ENCODE measurements around the gene OPCML. TPM values are rescaled to one million over a fixed set of nuclear protein-coding genes. Genes with fewer than 3 reads are reported as not detected.

The OPCML gene
- total RNA-seq, 1 donor from 2014 or later = not detected

DNA sequence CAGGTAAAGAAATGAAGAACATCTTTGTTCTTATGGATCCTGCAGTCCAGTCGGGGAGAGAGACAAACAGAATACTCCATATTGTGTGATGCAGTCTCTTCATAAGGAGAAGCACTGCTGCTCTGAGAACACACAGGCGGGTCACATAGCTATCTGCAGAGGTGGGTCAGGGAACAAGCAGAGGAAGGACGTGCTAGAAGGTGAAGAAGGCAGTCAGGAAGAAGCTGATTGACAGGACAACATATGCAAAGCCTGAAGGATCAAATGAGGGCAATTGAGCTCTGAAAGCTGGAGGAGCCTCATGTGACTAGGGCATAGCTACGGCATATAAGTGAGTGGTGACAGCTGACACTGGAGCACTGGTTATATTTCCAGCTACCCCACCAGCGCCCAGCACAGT, 122.5 kb downstream of the OPCML start:
- no peaks in the 10 kb centered on the region for H3K9me3 ChIP-seq
- no peak overlapping the region for H3K4me3 ChIP-seq
- no peaks in the 10 kb centered on the region for H3K36me3 ChIP-seq
- TF ChIP-seq POLR2AphosphoS5 (IDR thresholded peaks at IDR 0.05; ENCODE audit: insufficient read depth in 1 of 2, low read depth in 1 of 2) (no peak), POLR2A (IDR thresholded peaks at IDR 0.05) (no peak)
- TF ChIP-seq, protein P1, sequence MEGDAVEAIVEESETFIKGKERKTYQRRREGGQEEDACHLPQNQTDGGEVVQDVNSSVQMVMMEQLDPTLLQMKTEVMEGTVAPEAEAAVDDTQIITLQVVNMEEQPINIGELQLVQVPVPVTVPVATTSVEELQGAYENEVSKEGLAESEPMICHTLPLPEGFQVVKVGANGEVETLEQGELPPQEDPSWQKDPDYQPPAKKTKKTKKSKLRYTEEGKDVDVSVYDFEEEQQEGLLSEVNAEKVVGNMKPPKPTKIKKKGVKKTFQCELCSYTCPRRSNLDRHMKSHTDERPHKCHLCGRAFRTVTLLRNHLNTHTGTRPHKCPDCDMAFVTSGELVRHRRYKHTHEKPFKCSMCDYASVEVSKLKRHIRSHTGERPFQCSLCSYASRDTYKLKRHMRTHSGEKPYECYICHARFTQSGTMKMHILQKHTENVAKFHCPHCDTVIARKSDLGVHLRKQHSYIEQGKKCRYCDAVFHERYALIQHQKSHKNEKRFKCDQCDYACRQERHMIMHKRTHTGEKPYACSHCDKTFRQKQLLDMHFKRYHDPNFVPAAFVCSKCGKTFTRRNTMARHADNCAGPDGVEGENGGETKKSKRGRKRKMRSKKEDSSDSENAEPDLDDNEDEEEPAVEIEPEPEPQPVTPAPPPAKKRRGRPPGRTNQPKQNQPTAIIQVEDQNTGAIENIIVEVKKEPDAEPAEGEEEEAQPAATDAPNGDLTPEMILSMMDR (IDR thresholded peaks at IDR 0.05) = no peak
- H3K27me3 ChIP-seq = no peaks in the 10 kb centered on the region
- no peak for DNase-seq (ENCODE audit: extremely low spot score in 2 of 2)
- H3K4me1 ChIP-seq = no peaks in the 10 kb centered on the region
- no peak overlapping the region for H3K27ac ChIP-seq
- intact Hi-C loops (cut with DNase I) = no loop called here

- Histone ChIP-seq H3K36me3 (no peaks in the 10 kb centered on the region), H3K9me3 (no peaks in the 10 kb centered on the region), H3K4me3 (no peak overlapping the region), H3K27me3 (no peaks in the 10 kb centered on the region), H3K4me1 (no peaks in the 10 kb centered on the region), H3K27ac (no peak overlapping the region)
- no peak for TF ChIP-seq POLR2A (IDR thresholded peaks at IDR 0.05)
- intact Hi-C loops (cut with DNase I) = no loop called here
- no peak for DNase-seq (ENCODE audit: extremely low spot score in 2 of 2)
Measured at GRCh38 chr11:133408936-133409335, 123.4 kb downstream of the OPCML start.

DNA sequence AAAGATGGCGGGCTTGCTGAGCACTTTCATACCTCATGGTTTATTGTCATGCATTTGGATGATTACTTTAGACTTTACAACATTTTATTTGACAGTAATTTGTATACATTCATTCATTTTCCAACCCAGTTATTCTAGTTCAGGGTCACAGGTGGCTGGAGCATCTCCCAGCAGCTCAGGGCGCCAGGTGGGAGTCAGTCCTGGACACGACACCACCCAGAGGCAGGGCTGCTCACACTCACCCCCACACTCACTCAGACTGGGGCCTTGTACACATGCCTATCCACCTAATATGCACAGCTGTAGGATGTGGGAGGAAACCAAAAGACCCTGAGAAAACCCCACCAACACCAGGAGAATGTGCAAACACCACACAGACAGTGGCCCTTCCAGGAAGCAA, 123.9 kb downstream of the OPCML start:
- Histone ChIP-seq H3K4me3 (no peak overlapping the region), H3K27me3 (no peaks in the 10 kb centered on the region), H3K4me1 (no peaks in the 10 kb centered on the region), H3K36me3 (no peaks in the 10 kb centered on the region), H3K27ac (no peak overlapping the region), H3K9me3 (no peaks in the 10 kb centered on the region)
- intact Hi-C loops (cut with DNase I) = no loop called here
- DNase-seq (ENCODE audit: extremely low spot score in 2 of 2) = no peak
- TF ChIP-seq POLR2AphosphoS5 (IDR thresholded peaks at IDR 0.05; ENCODE audit: insufficient read depth in 1 of 2, low read depth in 1 of 2) = no peak
- TF ChIP-seq POLR2A (IDR thresholded peaks at IDR 0.05) = no peak
- TF ChIP-seq, protein P1 (IDR thresholded peaks at IDR 0.05) = no peak

GRCh38 chr11:133406489-133406888, 125.8 kb downstream of the OPCML start:
- no peak for DNase-seq (ENCODE audit: extremely low spot score in 2 of 2)
- Histone ChIP-seq H3K9me3 (no peaks in the 10 kb centered on the region), H3K36me3 (no peaks in the 10 kb centered on the region), H3K4me3 (no peak overlapping the region), H3K27ac (no peak overlapping the region), H3K27me3 (no peaks in the 10 kb centered on the region), H3K4me1 (no peaks in the 10 kb centered on the region)
- TF ChIP-seq, protein P1 (IDR thresholded peaks at IDR 0.05) = no peak
- TF ChIP-seq POLR2AphosphoS5 (IDR thresholded peaks at IDR 0.05; ENCODE audit: insufficient read depth in 1 of 2, low read depth in 1 of 2) (no peak), POLR2A (IDR thresholded peaks at IDR 0.05) (no peak)
- intact Hi-C loops (cut with DNase I) = no loop called here

GRCh38 chr11:133403900-133404299, 128.4 kb downstream of the OPCML start:
- Histone ChIP-seq H3K9me3 (no peaks in the 10 kb centered on the region), H3K27ac (no peak overlapping the region), H3K4me1 (no peaks in the 10 kb centered on the region), H3K4me3 (no peak overlapping the region), H3K36me3 (no peaks in the 10 kb centered on the region), H3K27me3 (no peaks in the 10 kb centered on the region)
- DNase-seq (ENCODE audit: extremely low spot score in 2 of 2) = no peak
- TF ChIP-seq, protein P1 (IDR thresholded peaks at IDR 0.05) = no peak
- no peak for TF ChIP-seq POLR2A (IDR thresholded peaks at IDR 0.05)
- no peak for TF ChIP-seq POLR2AphosphoS5 (IDR thresholded peaks at IDR 0.05; ENCODE audit: insufficient read depth in 1 of 2, low read depth in 1 of 2)
- intact Hi-C loops (cut with DNase I) = no loop called here

DNA sequence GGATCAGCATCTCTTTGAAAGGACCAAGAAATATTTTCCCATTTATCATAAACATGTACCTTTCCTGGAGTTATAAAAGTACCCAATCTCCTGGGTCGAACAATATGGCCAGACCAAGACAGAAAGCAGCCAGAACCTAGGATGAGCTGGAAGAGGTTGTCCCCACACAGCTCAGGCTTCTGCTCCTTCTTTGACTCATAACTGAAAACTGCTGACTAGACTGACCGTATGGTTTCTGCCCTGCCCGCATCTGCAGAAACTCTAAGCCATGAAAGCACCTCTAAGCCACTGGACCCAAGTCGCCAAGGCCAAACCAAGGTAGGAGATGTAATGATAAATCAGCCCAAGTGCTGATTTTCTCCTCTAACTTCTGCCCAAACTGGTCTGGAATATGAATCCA, 129.8 kb downstream of the OPCML start:
- Histone ChIP-seq H3K27ac (no peak overlapping the region), H3K27me3 (no peaks in the 10 kb centered on the region), H3K36me3 (no peaks in the 10 kb centered on the region), H3K4me1 (no peaks in the 10 kb centered on the region), H3K9me3 (no peaks in the 10 kb centered on the region), H3K4me3 (no peak overlapping the region)
- intact Hi-C loops (cut with DNase I) = no loop called here
- TF ChIP-seq, protein P1 (IDR thresholded peaks at IDR 0.05) = no peak
- no peak for TF ChIP-seq POLR2AphosphoS5 (IDR thresholded peaks at IDR 0.05; ENCODE audit: insufficient read depth in 1 of 2, low read depth in 1 of 2)
- no peak for DNase-seq (ENCODE audit: extremely low spot score in 2 of 2)

All from vagina (tissue), 2 donors.